Stimulated activated CD8-positive, alpha-beta memory T cell treated with anti-CD3 and anti-CD28 coated beads, Interleukin-7, amount 100 ng/mL, for 1 hour (primary cell): ENCODE data around the gene MLF2.

ENCODE experiments used
- DNase-seq, 2 donors: peaks; one replicate each; pipeline ENCODE4 v3.0.0-alpha.2; 2020; ENCODE audit warnings: low read depth in 2 of 2

Gene MLF2

DNA sequence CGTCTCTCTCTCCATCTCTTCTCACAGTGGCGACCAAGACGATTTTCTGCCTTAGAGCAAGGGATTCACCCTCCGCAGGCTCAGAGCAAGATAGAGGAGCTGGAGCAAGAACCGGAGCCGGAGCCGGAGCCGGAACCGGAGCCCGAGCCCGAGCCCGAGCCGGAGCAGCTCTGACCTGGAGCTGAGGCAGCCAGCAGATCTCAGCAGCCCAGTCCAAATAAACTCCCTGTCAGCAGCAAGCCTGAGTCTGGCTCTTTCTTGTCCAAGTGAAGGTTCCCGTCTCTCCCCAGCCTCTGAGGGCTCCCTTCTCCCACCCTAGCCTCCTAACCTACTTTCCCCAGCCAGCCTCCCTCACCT is 25.3 kb upstream of the MLF2 start:
- DNase-seq = no peak

- DNase-seq = no peak
Observed at GRCh38 chr12:6777386-6777785, 24.4 kb upstream of the MLF2 start.

DNA sequence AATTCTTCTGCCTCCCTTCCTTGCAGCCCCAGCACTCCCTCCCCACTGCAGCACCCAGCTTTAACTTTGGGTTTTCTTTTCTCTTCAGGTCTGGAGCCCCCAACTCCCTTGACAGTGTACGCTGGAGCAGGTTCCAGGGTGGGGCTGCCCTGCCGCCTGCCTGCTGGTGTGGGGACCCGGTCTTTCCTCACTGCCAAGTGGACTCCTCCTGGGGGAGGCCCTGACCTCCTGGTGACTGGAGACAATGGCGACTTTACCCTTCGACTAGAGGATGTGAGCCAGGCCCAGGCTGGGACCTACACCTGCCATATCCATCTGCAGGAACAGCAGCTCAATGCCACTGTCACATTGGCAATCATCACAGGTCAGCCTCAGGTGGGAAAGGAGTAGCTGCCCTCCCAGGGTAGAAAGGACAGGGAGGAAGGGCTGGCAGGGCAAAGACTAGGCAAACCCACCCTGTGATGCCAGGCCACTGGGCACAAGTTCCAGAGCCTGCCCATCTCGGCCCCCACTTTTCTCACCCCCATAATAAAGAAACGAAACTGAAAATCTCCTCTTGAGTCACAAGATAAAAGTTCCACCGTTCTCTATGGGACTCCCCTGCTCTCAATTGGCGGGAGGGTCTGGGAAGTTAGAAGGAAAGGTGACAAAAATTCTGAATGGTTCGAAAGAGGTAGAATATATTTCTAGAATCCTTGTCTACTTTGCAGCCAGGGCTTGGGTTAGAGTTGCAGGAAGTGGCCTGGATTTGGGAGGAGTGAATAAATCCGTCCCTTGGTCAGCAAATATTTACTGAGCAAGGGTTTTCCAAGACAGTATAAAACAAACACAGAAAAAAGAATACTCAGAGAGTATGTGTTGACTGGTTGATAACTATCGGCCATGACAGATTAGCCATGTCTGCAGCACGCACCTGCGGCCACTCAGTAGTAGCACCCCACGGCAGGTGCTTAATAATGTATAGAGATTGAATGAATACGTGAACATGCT is 22.5 kb upstream of the MLF2 start:
- no peak for DNase-seq

GRCh38 chr12:6774499-6775062 is 21.6 kb upstream of the MLF2 start:
- DNase-seq = no peak

- no peak for DNase-seq
Observed at GRCh38 chr12:6773590-6774351, 20.8 kb upstream of the MLF2 start.

- DNase-seq = no peak
Observed at GRCh38 chr12:6772726-6773589, 20.0 kb upstream of the MLF2 start.

DNA sequence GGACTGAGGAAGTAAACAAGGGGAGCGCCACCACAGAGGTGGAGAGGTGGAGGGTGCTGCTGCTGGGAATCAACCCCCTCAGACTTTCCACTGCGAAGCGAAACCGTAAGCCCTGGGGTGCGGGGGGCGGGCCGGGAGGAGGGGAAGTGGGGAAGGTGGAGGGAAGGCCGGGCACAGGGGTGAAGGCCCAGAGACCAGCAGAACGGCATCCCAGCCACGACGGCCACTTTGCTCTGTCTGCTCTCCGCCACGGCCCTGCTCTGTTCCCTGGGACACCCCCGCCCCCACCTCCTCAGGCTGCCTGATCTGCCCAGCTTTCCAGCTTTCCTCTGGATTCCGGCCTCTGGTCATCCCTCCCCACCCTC is 19.4 kb upstream of the MLF2 start, which contains the start of gene LAG3:
Gene LAG3 (plus strand): TSS at position 190 of the 365 bp plus-strand sequence. CDS start 333 bp downstream, outside the sequence.
- peak in 1 of 2 donors; percentile 38 for DNase-seq

DNA sequence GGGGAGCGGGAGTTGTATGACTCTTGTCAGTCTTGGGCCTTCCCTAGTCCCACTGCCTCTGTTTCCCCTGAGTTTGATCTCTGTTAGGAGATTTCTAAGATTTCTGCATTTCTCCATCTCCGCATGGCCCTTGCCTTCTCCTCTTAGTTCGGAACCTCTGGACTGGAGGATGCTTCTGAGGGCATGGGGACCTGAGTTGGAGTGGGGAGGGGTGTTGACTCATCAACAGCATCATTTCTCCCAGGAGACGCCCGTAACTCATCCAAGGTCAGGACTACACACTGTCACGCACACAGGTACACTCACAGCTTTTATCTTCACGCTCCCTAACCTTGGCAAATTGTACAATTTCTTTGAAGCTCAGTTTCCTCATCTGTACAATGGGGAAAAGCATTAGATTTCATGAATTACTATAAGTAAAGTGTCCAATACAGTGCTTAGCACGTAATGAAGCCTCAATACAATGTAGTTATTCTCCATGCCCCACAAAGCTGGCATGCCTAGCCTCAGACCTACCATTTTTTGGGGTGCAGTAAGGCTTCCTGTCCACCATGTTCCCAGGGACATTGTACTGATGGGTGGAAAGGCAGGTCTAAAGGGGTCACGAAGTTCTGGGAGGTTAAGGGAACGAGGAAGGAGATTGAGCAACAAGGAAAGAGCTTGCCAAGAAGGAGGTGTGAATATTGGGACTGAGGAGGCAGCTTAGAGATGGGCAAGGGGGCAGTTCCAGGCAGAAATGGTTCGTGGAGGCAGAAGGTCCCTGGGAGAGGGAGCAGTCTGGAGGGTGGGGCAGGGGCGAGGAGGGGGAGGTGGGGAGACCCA is 18.8 kb upstream of the MLF2 start:
- DNase-seq = no peak

DNA sequence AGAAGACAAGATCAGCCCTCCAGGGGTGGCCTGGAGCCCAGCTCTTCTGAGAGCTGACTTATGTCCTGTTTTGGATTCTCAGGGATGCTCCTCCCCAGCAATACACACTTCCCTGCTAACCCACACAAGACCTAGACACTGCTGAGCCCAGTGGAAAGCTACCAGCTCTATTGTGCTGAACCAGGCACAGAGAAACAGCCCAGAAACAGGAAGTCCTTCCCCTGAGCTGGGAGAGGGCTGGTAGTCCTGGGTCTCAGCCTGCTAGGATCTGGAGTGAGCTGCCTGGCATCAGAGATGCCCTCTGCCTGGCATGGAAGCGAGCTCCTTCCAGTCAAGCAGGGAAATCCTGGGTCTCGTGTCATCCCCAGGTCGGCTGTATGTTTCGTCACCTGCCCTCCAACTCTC is 18.2 kb upstream of the MLF2 start:
- no peak for DNase-seq

- DNase-seq = no peak
Observed at GRCh38 chr12:6770600-6770999, 17.7 kb upstream of the MLF2 start.

GRCh38 chr12:6770094-6770493 is 17.2 kb upstream of the MLF2 start:
- DNase-seq = no peak

- no peak for DNase-seq
Observed at GRCh38 chr12:6769666-6770065, 16.7 kb upstream of the MLF2 start.

DNA sequence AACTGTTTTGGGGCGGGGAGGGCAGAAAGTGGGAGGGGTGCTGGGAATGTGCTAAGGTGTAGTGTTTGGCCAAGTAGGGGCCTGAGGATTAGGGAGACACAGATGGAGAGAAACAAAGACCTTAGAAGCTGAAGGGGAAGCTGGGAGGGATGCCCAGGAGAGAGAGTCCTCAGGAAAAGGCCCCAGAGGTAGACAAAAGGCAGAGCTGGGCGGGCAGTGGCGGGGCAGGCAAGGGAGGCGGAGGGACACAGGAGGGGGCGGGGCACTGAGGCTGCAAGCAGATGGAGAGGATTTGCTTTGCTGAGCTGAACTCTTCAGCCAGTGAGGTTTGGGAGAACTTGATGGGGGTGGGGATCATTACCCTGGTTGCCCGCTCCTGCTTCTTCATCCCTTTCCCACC is 16.0 kb upstream of the MLF2 start:
- no peak for DNase-seq

GRCh38 chr12:6768437-6768914 is 15.5 kb upstream of the MLF2 start:
- DNase-seq = no peak

DNA sequence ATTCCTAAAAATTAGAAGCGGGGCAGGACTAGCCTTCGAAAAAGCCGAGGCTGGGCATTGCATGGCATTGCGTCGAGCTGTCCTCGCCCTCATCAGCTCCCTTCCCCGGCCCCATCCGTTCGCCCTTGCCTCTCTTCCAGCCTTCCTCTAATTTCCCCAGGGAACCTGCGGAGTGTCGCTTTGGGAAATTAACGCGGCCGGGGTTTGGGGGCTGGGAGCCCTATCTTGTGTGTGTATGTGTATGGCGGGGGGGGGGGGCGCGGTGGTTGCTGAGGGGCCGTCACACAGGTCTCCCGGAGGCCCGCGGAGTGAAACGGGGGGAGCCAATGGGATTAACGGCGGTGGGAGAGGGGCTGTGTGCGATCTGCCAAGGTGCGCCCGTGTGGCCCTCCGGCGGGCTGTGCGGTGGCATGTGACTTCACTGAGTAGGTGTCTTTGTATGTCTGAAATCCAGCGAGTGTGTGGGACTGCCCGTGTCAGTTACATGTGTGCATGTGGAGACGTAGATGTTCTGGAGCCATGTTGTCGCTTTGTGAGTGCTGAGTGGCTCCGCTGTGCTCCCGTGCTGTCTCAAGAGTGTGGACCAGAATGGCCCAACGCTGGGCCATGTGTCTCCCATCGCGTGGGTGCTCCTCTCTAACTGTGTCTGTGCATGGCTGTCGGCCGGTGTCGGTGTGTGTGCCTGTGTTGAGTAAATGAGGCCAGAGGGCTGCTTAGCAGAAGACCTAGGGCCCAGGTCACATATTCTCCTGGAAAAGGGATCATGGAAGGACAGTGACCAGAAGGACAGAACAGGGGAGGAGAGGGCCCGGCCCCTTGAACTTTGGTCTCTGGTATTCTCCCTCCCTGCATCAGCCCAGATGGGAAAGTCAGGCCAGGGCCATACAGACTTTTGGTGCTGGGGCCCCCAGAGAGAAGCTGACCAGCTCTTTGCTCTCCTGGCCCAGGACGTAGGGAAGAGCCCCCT is 14.7 kb upstream of the MLF2 start:
- DNase-seq = no peak

GRCh38 chr12:6766651-6767349 is 13.9 kb upstream of the MLF2 start:
- no peak for DNase-seq

DNA sequence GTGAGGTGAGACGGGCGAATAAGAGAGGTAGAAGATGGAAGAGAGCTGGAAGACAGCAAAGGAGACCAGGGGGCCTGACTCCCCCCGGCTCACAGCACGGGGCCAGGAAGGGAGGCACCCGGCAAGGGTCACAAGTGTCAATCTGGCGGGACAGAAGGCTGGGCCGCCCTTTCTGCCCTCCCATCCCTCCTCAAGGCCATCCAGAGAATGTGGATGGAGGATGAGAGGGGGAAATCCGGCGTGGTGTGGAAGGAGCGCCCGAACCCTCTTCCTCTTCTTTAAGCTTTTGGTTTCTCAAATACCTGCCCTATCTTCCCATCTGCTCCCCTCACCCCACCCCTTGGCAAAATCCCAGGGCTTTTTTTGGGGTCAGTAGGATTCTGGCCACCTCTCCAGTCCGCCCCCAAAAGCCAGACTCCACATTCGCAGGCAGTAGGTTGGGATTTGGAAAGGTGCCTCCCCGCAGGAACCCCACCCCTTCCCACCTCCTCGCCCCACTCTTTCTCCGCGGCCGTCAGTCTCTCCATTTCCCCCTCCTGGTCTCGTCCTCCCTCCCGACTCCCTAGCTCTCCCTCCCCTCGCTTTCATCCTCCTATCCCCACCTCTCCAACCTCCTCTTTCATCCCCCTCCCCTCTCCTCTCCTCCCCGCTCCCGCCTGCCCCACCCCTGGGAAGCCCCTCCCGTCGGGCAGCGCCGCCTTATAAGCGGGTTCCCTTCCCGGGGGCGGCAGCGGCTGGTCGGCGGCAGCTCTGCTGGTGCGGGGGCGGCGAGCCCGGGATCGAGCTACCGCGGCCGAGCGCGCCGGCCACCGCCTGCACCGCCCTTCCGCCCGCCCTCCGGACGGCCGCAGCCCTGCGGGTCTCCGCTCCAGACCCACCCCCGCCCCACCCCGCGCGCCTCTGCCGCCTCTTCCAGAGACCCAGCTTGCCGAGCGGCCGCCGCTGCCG is 13.0 kb upstream of the MLF2 start, which contains the start of gene PTMS:
Gene PTMS (plus strand): TSS at position 730 of the 948 bp plus-strand sequence. CDS start 343 bp downstream, outside the sequence.
- DNase-seq = no peak
